Measurements from ENCODE around the gene SLC22A23. TPM values are rescaled to one million over a fixed set of nuclear protein-coding genes. Genes with fewer than 3 reads are reported as not detected.

The SLC22A23 gene
- polyA plus RNA-seq, 1 donor (not counting 4 experiments of a cell fraction or from before 2014, with no cell fraction given), result 4.3 TPM

DNA sequence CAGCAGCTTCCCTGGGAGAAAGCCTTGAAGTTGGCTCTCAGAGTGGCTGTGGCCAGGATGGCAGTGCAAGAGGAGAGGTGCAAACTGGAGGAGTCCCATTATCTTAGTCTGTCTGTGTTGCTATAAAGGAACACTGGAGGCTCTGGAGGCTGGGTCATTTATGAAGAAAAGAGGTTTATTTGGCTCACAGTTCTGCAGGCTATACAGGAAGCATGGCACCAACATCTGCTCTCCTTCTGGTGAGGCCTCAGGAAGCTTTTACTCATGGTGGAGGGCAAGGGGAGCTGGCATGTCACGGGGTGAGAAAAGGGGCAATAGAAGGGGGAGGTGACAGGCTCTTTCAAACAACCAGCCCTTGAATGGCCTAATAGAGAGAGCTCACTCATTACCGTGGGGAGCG is 151.0 kb downstream of the SLC22A23 start:
- no peaks in the 10 kb centered on the region for H3K79me2 ChIP-seq (ENCODE audit: control insufficient read depth, insufficient read depth, low read length)
- H3K9ac ChIP-seq (ENCODE audit: control insufficient read depth, extremely low read depth, insufficient read depth, low read length), result no peak overlapping the region
- peaks cover 7% of the 10 kb centered on the region for H3K4me1 ChIP-seq (ENCODE audit: control insufficient read depth, extremely low read depth, insufficient read depth, low read length)
- H3K27me3 ChIP-seq (ENCODE audit: control insufficient read depth, extremely low read depth, insufficient read depth, low read length), result no peaks in the 10 kb centered on the region
- no peak overlapping the region for H3K4me3 ChIP-seq (ENCODE audit: control insufficient read depth in 2 of 3, extremely low read depth in 1 of 3, insufficient read depth in 2 of 3, low read depth in 1 of 3, low read length in 3 of 3)
- no peak overlapping the region for H3K27ac ChIP-seq (ENCODE audit: control insufficient read depth, insufficient read depth, low read length)
- FAIRE-seq (no peak), DNase-seq (ENCODE audit: low read depth, low spot score) (no peak)
- H3K9me1 ChIP-seq (ENCODE audit: control insufficient read depth, extremely low read depth, insufficient read depth, low read length), result no peaks in the 10 kb centered on the region
- dilution Hi-C loops (cut with MboI; ENCODE audit: extremely low pct_ligation_motif_present, low sequenced_read_pairs), result no loop called here
- H3K36me3 ChIP-seq (ENCODE audit: control insufficient read depth in 2 of 2, extremely low read depth in 1 of 2, insufficient read depth in 2 of 2, low read length in 2 of 2), result peaks cover 0 to 2% of the 10 kb centered on the region in 2 experiments
- H4K20me1 ChIP-seq (ENCODE audit: control insufficient read depth, extremely low read depth, insufficient read depth, low read length), result no peaks in the 10 kb centered on the region
- no peak overlapping the region for H2AFZ ChIP-seq (ENCODE audit: control insufficient read depth, low read length)
- TF ChIP-seq EZH2 (IDR thresholded peaks at IDR 0.05; ENCODE audit: low read length), result no peak
- TF ChIP-seq, protein P1, sequence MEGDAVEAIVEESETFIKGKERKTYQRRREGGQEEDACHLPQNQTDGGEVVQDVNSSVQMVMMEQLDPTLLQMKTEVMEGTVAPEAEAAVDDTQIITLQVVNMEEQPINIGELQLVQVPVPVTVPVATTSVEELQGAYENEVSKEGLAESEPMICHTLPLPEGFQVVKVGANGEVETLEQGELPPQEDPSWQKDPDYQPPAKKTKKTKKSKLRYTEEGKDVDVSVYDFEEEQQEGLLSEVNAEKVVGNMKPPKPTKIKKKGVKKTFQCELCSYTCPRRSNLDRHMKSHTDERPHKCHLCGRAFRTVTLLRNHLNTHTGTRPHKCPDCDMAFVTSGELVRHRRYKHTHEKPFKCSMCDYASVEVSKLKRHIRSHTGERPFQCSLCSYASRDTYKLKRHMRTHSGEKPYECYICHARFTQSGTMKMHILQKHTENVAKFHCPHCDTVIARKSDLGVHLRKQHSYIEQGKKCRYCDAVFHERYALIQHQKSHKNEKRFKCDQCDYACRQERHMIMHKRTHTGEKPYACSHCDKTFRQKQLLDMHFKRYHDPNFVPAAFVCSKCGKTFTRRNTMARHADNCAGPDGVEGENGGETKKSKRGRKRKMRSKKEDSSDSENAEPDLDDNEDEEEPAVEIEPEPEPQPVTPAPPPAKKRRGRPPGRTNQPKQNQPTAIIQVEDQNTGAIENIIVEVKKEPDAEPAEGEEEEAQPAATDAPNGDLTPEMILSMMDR (optimal IDR thresholded peaks at IDR 0.05 in 1 of 3, IDR thresholded peaks at IDR 0.05 in 1 of 3, conservative IDR thresholded peaks at IDR 0.05 in 1 of 3; ENCODE audit: extremely low read depth in 1 of 3, insufficient read depth in 2 of 3, low read length in 3 of 3), result no peak
- H3K9me3 ChIP-seq (ENCODE audit: control insufficient read depth, low read depth, low read length), result no peaks in the 10 kb centered on the region
- H3K4me2 ChIP-seq (ENCODE audit: control insufficient read depth, extremely low read depth, insufficient read depth, low read depth, low read length), result no peak overlapping the region

DNA sequence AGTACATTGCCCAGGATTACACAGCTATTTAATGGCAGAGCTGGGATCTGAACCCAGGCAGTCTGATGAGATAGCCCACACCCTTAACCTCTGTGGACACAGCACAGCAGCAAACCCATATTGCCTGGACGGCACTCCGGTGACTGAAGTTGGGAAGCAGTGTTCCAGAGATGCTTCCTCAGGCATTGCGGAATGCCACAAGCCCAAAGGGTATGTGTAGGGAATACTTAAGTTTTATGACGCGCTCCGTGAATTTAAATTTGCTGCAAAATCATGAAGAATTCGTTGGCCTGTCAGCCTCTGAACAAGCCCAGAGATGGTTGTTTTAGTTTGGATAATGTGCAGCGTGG is 151.7 kb downstream of the SLC22A23 start:
- dilution Hi-C loops (cut with MboI; ENCODE audit: extremely low pct_ligation_motif_present, low sequenced_read_pairs), result no loop called here

More for the DNA sequence above, 151.7 kb downstream of the SLC22A23 start:
- Histone ChIP-seq H3K9ac (ENCODE audit: control insufficient read depth, extremely low read depth, insufficient read depth, low read length) (no peak overlapping the region), H3K36me3 (ENCODE audit: control insufficient read depth in 2 of 2, extremely low read depth in 1 of 2, insufficient read depth in 2 of 2, low read length in 2 of 2) (peaks cover 0 to 2% of the 10 kb centered on the region in 2 experiments), H3K4me2 (ENCODE audit: control insufficient read depth, extremely low read depth, insufficient read depth, low read depth, low read length) (no peak overlapping the region), H3K9me3 (ENCODE audit: control insufficient read depth, low read depth, low read length) (no peaks in the 10 kb centered on the region), H4K20me1 (ENCODE audit: control insufficient read depth, extremely low read depth, insufficient read depth, low read length) (no peaks in the 10 kb centered on the region), H3K27ac (ENCODE audit: control insufficient read depth, insufficient read depth, low read length) (no peak overlapping the region), H3K27me3 (ENCODE audit: control insufficient read depth, extremely low read depth, insufficient read depth, low read length) (no peaks in the 10 kb centered on the region), H3K9me1 (ENCODE audit: control insufficient read depth, extremely low read depth, insufficient read depth, low read length) (no peaks in the 10 kb centered on the region), H2AFZ (ENCODE audit: control insufficient read depth, low read length) (no peak overlapping the region), H3K79me2 (ENCODE audit: control insufficient read depth, insufficient read depth, low read length) (no peaks in the 10 kb centered on the region), H3K4me1 (ENCODE audit: control insufficient read depth, extremely low read depth, insufficient read depth, low read length) (peaks cover under 1% of the 10 kb centered on the region), H3K4me3 (ENCODE audit: control insufficient read depth in 2 of 3, extremely low read depth in 1 of 3, insufficient read depth in 2 of 3, low read depth in 1 of 3, low read length in 3 of 3) (no peak overlapping the region)
- DNase-seq (ENCODE audit: low read depth, low spot score), result no peak
- FAIRE-seq, result no peak
- no peak for TF ChIP-seq EZH2 (IDR thresholded peaks at IDR 0.05; ENCODE audit: low read length)
- TF ChIP-seq, protein P1 (optimal IDR thresholded peaks at IDR 0.05 in 1 of 3, IDR thresholded peaks at IDR 0.05 in 1 of 3, conservative IDR thresholded peaks at IDR 0.05 in 1 of 3; ENCODE audit: extremely low read depth in 1 of 3, insufficient read depth in 2 of 3, low read length in 3 of 3), result no peak

All from keratinocyte (primary cell).